K562 (cell line): ENCODE data around the gene CECR2. TPM values are rescaled to one million over a fixed set of nuclear protein-coding genes. Genes with fewer than 3 reads are reported as not detected.

Experiments used
- MGA ChIP-seq: fragments of 450-650 bp; IDR thresholded peaks from 2 replicates; pipeline ENCODE4 v1.6.1; 2016; ENCODE audit warnings: mild to moderate bottlenecking, moderate library complexity
- polyA plus RNA-seq, 8 experiments: library from polyadenylated mRNA; depleted of rRNA in 4 of 8; stranded (reverse) in 5 of 8; unstranded in 3 of 8; fragments of >200 nt; fragmentation: Nextera tagmentation in 2 of 8; fragmentation: Illumina TruSeq in 1 of 8; extraction: Ambion mirVana in 2 of 8; extraction: Trizol in 1 of 8; gene quantifications; 2 replicates each; pipeline versions ENCODE4 v1.2.1 to v1.2.3, GENCODE V29; 2011 to 2014; ENCODE audit warnings: inconsistent platforms in 1 of 8, missing spikeins in 1 of 8
- total RNA-seq, 7 experiments: library from RNA; depleted of rRNA in 6 of 7; stranded (reverse); fragments of >200 nt in 6 of 7; fragmentation: Illumina TruSeq in 2 of 7; extraction: Trizol in 2 of 7; gene quantifications; 2 replicates each; pipeline versions ENCODE4 v1.2.1 to v1.2.3, GENCODE V29; 2011 to 2021; ENCODE audit warnings: low replicate concordance in 1 of 7

CECR2 gene
- total and polyA plus RNA-seq, 9 of the 15 experiments (the other 6 are each of a cell fraction or from before 2014, with no cell fraction given) = 0.01 to 1.00 (median 0.27) TPM

- peak; percentile 48 for TF ChIP-seq MGA
These were observed 117.1 kb downstream of the CECR2 start (continued) for GRCh38 chr22:17486313-17486712.
